Fibroblast of lung (primary cell): ENCODE measurements around the gene STAM.

Experiments used
- CTCF ChIP-seq, 2 donors: IDR thresholded peaks in 1 of 2; conservative IDR thresholded peaks in 1 of 2; 1 replicate in 1 of 2; 2 replicates in 1 of 2; pipeline ENCODE4 v1.5.1; 2011 to 2012; ENCODE audit warnings: low read length in 2 of 2, control low read depth in 1 of 2, inconsistent platforms in 1 of 2, low read depth in 1 of 2, mild to moderate bottlenecking in 1 of 2
- EZH2 ChIP-seq: IDR thresholded peaks from 2 replicates; pipeline ENCODE4 v1.5.1; 2012; ENCODE audit warnings: low read length, control low read depth, mild to moderate bottlenecking; ENCODE audit errors: missing control alignments

GRCh38 chr10:17676919-17677318 lies 33.0 kb downstream of the STAM start:
- no peak for TF ChIP-seq CTCF (conservative IDR thresholded peaks at IDR 0.05 in 1 of 2, IDR thresholded peaks at IDR 0.05 in 1 of 2; ENCODE audit: low read depth in 1 of 2, low read length in 2 of 2)
- TF ChIP-seq EZH2: no peak
